HG03064 (cell line): Measurements from ENCODE around the gene CUL5.

ENCODE experiments used
- ATAC-seq: cut with Tn5 transposase; IDR thresholded peaks from one replicate; pipeline ENCODE4 v1.9.1; 2021; ENCODE audit warnings: low read depth; ENCODE audit not compliant: unreplicated experiment

The CUL5 gene

DNA sequence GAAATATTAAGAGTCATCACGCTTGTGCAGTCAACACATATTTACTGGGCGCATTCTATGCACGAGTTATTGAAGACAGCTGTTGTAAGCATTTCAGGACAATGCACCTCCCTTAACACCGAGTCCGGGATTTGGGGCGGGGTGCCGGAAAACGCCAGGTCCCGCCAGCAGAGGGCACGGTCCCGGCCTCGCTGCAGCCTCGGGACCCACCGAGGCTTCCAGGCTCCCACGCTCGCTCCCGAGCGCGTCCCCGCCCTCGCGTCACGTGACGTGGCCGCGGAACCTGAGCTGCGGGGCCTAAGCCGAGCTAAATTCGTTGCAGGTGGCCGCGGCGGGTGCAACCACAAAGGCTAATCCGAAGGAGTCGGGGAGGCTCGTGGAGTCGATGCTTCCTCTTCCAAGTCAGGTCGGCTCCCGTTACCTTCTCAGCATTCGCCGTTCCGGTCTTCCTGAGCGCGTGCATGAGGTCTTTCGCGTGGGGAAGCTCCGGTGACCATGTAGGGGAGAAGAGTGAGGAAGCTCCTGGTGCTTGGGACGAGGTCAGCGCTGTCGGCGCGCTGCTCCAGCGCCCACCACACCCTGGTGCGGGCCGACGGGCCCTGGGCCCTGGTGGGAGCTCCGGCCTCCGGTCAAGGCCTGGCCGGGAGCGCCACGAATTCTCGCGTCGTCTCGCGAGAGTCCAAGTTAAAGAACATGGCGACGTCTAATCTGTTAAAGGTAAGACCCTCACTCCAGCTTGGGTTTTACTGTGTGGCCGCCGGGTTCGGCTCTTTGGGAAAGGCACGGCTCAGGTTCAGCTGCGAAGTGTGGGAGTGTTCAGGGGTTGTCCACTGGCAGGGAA is at the start of gene CUL5:
CUL5 (plus strand) TSS at position 243 of the 841 bp plus-strand sequence; CDS start at position 694, 451 bp downstream.
- ATAC-seq, result peak; percentile 83

DNA sequence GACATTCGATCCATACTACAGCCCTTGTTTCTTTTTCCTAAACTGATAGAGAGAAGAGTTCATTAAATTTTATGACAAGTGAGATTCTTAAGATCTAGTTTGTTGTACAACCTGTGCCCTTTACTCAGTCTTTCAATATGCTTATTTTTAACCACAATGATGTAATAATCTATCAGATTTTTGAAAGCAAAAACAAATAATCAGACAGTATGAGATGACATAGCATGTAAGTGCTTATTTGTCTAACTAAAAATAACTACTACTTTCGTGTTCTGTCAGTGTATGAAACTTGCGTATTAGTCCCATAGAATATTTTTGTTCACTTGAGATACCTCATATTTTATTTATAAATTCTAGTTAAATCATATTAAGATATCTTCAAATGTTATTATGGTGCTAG is 47.2 kb upstream of the CUL5 start:
- no peak for ATAC-seq

GRCh38 chr11:107962181-107962580 is 46.5 kb upstream of the CUL5 start:
- ATAC-seq, result no peak

DNA sequence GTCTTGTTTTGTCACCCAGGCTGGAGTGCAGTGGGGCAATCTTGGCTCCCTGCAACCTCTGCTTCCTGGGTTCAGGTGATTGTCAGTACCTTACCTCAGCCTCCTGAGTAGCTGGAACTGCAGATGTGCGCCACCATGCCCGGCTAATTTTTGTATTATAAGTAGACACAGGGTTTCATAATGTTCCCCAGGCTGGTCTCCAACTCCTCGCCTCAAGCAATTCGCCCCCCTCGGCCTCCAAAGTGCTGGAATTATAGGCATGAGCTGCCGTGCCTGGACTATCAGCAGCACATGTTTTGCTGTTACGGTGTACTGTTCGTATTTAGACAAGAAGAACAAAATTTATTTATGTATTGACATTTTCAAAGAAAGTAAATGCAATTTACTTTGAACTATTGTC is 45.6 kb upstream of the CUL5 start:
- ATAC-seq, result no peak

- no peak for ATAC-seq
These were observed 39.5 kb upstream of the CUL5 start for GRCh38 chr11:107969219-107969618.

DNA sequence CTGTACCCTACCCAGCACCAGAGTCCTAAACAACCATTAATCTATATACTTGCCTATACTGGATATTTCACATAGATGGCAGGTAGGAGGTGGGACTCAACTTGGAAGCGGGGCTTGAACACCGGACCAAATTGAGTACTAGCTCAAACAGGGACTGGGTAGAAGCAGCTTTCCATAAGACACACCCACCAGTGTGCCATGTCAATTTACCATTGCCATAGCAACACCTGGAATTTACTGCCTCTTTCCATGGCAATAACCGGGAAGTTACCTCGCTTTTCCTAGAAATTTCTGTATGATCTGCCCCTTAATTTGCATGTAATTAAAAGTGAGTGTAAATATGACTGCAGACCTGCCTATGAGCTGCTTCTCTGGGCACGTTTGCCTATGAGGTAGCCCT is 38.6 kb upstream of the CUL5 start:
- ATAC-seq, result no peak

DNA sequence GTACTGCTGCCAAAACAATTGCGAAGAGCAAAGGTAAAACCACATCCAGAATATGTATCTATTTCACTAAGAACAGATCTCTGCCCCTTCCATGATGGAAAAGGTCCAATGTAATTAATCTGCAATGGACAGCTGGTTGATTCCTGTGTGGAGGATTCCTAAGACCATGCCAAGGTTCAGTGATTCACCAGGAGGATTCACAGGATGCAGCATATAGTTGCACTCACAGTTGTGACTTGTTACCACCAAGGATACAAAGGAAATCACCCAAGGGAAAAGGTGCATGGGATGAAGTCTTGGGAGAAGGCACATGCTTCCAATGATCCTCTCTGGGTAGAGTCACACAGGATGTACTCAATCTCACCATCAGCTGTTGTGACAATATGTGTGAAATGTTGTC is 35.1 kb upstream of the CUL5 start:
- ATAC-seq, result no peak

DNA sequence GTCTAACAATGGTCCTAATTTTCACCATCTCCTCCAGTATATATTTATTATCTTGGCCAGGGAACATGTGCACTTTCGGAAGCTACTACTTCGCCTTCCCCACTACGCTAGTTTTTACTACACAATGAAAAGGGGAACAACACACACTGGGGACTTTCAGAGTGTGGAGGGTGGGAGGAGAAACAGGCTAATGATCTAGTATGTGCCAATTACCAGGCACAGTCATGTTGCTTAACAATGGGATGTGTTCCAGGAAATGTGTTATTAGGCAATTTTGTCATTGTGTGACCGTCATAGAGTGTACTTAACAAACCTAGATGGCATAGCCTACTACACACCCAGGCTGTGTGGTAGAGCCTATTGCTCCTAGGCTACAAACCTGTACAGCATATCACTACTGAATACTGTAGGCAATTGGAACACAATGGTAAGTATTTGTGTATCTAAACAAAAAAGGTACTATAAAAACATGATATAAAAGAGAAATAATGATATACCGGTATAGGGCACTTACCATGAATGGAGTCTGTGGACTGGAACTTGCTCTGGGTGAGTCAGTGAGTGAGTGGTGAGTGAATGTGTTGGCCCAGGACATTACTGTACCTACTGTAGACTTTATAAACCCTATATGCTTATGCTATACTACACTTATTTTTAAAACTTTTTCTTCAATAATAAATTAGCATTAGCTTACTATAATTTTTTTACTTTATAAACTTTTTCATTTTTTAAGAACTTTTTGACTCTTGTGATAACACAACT is 20.1 kb upstream of the CUL5 start:
- no peak for ATAC-seq

DNA sequence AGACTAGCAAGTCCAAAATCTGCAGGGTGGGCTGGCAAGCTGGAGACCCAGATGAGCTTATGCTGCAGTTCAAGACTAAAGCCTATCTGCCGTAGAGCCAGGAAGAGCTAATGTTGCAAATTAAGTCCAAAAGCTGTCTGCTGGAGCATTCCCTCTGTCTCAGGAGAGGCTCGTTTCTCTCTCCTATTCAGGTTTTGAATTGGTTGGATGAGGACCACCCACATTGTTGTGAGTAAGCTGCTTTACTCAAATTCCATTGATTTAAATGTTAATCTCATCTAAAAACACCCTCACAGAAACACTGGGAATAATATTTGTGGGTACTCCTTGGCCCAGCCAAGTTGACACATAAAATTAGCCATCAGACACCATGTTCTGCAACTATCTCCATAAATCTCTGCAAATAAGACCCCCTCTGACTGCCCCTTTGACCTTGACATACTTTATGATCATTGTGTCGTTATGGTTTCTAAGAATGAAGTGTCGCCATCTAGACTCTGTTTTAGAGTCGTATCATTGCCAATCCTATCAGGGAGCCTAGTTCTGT is 16.8 kb upstream of the CUL5 start:
- no peak for ATAC-seq

GRCh38 chr11:107996006-107996776 is 12.5 kb upstream of the CUL5 start:
- no peak for ATAC-seq

GRCh38 chr11:107998761-107999160 is 9.9 kb upstream of the CUL5 start:
- ATAC-seq, result no peak

DNA sequence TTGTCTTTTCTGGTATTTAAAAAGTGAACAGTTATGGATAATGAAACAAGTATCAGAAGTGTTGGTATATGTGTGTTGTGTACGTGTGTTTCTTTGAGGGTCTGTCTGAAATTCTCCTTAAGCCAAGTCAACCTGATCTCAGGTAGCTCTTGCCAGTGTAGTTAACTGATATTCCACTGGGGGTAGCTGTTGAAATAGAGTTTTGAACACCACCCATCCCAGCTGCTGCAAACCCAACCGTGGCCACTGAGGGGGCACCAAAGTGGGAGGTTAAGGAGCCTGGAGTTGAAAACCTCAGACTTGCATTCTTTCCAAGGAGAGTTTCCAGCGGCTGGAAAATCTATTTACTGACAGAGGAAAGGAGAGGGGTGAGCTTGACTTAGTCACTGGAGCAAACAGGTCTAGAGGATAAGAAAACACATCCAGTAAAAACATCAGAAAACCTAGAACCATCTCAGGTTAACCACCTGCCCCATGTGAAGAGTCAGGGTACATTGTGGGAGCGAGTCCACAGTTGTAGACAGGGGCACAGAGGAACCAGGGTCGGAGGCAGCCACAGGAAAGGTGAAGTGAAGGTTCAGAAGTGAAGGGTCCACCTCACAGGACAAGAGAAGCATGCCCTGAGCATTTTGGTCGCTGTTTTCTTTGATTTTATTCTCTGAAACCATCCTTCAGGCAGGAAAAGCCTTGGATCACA is 8.8 kb upstream of the CUL5 start:
- peak; percentile 81 for ATAC-seq

DNA sequence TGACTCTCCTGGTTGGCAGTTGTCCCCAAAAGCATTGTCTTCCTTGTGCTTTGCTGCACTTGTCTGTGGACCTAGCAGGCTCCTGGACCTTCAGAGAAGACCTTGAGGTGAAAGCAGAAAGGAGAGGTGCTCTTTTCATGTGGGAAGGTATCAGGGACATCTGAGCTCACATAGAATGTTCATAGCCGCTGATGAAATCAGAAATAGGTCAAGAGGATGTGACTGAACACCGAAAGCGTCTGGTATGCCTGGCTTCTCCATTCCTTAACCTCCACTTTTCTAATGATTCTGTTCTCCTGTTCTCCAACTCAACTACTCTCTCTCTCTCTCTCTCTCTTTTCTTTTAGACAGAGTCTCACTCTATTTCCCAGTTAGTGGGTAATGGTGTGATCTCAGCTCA is 6.2 kb upstream of the CUL5 start:
- no peak for ATAC-seq

DNA sequence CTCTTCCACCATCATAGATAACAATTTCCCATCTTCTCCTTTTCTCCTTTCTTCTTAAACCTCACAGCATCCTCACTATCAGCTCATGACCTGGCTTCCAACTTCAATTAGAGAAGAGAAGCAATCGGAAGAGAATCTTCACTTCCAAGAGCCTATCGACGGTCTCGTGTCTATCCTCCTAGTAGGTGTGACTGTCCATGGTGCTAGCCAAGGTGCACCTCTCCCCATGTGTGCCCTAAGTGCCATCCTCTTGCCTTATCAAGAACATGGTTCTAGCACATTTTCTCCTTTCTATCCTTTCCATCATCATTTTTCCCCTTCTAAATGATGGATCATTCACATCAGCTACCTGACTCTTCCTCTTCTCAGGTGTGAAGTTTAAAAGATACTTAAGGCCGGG is 5.1 kb upstream of the CUL5 start:
- no peak for ATAC-seq

DNA sequence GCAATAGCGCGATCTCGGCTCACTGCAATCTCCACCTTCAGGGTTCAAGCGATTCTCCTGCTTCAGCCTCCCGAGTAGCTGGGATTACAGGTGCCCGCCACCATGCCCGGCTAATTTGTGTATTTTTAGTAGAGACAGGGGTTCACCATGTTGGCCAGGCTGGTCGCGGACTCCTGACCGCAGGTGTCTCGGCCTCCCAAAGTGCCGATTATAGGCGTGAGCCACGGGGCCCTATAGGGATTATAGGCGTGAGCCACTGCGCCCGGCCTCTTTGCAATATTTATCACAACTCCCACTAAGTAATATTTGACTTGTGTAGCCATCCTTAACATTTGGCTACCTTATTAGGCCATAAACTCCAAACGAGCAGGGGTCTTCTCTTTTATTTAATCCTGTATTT is 879 bp upstream of the CUL5 start:
- ATAC-seq, result no peak

- peak; percentile 22 for ATAC-seq
These were observed 1.0 kb downstream of the CUL5 start for GRCh38 chr11:108009497-108010370.

GRCh38 chr11:108012139-108012725 is 3.5 kb downstream of the CUL5 start:
- no peak for ATAC-seq

- ATAC-seq, result no peak
These were observed 7.9 kb downstream of the CUL5 start for GRCh38 chr11:108016647-108017046.

GRCh38 chr11:108018708-108019107 is 10.0 kb downstream of the CUL5 start:
- ATAC-seq, result no peak
